ENCODE results near the gene LRRC37A2.
"Not testable (repeated sequence)": the region's sequence is repeated elsewhere in the genome, so short reads cannot be mapped to it uniquely, and the experiment has no call there.

LRRC37A2 gene

DNA sequence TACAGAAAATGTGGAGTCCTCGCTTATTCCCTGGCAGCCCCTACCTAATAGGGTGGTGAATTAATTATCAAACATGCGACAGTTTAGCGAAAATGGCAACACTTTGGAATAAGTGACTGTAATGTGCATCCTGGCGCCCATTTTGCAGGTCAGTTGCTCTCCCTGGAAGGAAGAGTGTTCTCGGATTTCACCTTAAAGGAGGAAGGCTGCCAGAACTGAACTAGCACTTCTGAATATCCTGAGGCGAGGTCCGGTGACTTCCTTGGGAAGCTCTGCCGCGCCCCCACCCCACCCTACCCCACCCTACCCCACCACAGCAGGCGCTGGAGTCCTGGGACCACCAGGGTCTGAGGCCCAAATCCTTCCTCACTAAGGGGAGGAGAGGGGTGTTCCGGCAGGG, at the start of gene LRRC37A2:
LRRC37A2 (plus strand) TSS at position 301 of the 400 bp plus-strand sequence. CDS start 245 bp downstream, outside the sequence.
- ATAC-seq = not testable (repeated sequence)

DNA sequence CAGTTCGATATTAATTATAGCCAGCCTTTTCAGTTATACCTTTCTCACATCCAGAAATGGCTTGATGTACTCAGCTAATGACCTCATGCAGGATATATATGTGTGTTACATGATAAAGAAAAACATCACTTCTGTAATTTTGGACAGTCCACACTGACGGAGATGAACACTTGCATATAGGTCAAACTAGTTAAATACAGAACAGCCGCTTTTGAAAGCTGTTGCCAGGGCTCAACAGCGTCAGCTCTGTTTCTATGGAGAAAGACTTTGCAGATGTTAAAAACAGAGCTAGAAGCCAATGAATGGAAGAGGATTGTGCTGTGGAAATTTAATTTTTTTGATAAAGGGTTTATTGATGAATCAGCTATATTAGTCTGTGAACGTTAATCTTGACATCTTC, 44.6 kb upstream of the LRRC37A2 start:
- ATAC-seq = not testable (repeated sequence)

DNA sequence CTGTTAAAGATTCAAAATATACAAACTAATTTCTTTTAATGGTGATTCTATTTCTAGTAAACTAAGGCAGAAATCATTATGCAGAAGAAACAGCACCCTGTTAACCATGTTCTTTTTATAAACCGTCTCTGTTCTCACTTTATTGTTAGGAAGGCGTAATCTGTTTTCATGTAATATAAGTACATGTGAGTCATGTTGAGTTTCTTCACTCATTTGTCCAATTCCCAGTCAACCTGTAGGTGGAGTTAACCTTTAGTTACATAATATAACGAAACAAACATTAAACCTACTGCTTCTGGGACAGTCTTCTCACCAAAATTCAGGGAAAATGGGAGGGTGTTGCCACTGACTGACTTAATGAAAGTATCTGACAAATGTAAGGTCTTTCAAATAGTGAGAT, 37.8 kb upstream of the LRRC37A2 start:
- not testable (repeated sequence) for ATAC-seq

DNA sequence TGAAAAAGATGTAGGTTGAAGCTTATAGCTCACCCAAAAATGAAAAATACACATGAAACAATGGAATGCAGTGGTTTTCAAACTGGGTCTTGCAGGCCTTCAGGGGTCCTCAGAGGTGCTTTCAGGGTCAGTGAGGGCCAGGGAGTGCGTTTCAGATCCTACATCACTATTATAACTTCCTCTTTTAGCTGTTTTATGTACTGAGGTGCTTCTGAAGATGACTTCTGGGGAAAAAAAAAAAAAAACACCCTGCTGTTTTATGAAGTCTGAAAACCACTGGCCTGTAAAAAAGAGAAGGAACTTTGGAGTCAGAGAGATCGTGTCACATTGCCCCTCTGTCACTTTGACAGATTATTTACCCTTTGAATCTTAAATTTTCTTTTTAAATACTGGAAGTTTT, 36.7 kb upstream of the LRRC37A2 start:
- not testable (repeated sequence) for ATAC-seq

DNA sequence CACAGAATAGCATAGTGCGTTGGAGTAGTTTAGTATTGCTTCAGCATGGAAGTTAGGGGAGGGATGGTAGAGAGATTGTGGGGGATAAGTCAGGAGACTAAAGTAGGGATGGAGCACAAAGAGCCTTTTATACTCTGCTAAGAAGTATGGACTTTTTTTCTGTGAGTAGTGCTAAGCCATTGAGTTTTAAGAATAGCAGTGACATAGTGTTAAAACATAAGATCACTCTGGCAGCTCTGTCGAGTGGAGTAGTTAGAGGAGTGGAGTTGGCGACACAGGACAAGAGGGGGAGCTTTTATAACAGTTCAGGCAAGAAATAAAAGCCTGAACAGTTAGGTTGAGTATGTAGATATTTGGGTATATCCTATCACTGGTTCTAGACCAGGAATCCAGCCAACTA, 33.4 kb upstream of the LRRC37A2 start:
- not testable (repeated sequence) for ATAC-seq

DNA sequence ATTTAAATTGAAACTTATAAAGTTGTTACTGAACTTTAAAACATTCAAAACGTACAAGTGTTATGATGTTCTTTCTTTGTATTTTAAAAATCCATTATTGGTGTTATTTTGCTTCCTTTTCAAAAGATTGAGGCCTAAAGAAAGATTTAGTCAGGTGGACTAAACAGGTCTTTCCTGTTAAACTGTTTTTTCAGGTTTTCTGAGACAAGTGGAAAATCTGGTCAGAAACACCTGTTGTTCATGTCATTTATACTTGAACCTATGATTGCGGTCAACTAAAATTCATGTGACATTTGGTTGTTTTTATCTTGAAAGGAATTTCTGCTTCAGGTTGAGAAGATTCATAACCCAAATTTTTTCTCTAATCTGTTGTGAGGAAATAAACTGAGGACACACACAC, 31.0 kb upstream of the LRRC37A2 start:
- not testable (repeated sequence) for ATAC-seq

DNA sequence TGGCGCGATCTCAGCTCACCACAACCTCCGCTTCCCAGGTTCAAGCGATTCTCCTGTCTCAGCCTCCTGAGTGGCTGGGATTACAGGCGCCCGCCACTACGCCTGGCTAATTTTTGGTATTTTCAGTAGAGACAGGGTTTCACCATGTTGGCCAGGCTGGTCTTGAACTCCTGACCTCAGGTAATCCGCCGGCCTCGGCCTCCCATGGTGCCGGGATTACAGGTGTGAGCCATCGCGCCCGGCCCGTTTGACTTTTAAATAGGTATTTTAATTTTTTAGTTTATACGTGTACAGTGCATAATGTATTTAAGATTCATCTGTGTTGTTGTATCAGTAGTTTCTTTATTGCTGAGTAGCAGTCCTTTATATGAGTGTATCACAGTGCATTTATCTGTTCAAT, 20.2 kb upstream of the LRRC37A2 start:
- not testable (repeated sequence) for ATAC-seq

DNA sequence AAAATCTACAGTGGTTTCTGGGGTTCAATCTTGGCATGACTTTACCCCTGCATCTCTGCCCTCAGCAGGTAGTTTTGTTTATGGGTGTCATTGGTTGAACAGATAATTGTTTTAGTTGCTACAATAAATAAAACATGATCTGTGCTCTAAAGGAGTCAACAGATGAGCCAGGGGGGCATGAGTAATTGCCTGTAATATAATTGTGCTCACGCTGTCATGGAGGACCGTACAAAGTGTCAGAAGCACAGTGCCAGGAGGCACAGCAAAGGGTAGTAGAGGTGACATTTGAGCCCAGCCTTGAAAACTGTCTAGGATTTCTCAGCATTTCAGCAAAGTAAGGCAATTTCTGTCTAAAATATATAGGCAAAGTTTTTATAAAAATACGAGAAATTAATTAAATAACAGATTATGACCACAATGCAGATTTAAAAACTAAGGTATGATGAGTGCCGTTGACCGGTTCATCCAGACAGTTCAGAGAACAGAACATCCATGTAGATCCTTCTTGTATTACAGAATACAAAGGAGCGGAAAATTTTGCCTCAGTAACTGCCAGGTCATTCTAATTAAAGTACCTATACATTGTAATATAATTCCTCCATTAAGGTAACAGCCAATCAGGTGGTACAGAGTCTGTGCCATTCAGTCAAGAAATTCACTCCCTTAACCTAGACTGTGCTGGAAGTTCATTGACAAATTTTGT, 12.7 kb upstream of the LRRC37A2 start:
- not testable (repeated sequence) for ATAC-seq

DNA sequence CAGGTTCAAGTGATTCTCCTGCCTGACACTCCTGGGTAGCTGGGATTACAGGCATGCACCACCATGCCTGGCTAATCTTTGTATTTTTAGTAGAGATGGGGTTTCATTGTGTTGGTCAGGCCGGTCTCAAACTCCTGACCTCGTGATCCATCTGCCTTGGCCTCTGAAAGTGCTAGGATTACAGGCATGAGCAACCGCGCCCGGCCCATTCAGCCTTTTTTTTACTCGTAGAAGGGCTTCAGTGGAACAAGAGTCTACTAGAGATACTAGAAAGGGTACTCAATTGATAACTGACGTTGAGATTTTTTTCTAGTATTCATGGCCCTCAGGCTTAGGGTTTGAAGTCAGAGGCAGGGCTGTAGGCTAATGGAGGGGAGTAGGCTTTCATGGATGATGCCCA, 6.4 kb upstream of the LRRC37A2 start:
- not testable (repeated sequence) for ATAC-seq

DNA sequence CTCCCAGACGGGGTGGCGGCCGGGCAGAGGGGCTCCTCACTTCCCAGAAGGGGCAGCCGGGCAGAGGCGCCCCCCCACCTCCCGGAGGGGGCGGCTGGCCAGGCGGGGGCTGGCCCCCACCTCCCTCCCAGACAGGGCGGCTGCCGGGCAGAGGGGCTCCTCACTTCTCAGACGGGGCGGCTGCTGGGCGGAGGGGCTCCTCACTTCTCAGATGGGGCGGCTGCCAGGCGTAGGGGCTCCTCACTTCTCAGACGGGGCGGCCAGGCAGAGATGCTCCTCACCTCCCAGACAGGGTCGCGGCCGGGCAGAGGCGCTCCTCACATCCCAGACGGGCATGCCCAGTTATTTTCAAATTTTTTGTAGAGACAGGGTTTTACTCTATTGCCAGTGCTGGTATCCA, 22.4 kb downstream of the LRRC37A2 start:
- not testable (repeated sequence) for ATAC-seq

DNA sequence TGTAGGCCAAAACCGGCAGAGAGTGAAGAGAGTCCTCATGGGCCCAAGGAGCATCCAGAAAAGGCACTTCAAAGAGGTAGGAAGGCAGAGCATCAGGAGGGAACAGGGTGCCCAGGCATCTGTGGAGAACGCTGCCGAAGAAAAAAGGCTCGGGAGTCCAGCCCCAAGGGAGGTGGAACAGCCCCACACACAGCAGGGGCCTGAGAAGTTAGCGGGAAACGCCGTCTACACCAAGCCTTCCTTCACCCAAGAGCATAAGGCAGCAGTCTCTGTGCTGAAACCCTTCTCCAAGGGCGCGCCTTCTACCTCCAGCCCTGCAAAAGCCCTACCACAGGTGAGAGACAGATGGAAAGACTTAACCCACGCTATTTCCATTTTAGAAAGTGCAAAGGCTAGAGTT, 36.3 kb downstream of the LRRC37A2 start:
- ATAC-seq = not testable (repeated sequence)

DNA sequence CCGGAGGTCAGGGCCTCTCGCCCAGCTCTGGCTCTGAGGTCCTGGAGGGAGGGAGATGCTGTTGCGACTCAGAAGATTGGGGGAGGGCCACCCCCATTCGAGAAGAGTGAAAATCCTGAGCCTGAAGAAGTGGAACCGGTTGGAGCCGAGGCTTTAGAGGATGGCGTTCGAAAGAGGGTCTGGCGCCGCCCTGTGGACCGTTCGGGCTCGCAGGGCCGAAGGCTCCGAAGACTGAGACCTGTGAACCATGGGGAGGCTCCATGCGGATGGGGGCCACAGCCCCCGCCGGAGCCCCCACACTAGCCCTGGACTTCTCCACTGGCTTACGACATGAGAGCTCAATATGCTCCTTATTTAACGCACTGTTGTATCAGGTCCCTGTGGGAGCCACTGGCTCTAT, 46.9 kb downstream of the LRRC37A2 start:
- not testable (repeated sequence) for ATAC-seq

DNA sequence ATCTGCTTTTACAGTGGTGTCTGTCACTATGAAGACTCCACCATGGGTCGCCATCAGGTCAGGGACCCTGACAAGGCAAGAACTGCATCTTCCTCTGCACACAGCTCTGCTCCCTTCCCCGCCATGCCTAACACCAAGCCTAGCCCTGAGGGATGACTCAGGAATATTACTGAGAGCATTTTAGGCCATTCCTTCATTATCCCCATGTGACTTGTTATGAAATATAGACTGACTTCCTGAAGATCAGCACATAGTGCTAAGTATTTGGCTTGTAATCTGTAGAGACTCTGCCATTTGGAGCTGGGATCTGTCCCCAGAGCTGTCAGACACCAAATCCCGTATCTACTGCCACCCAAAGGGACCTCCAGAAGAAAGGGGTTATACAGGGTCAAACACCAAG, 47.8 kb downstream of the LRRC37A2 start:
- not testable (repeated sequence) for ATAC-seq

DNA sequence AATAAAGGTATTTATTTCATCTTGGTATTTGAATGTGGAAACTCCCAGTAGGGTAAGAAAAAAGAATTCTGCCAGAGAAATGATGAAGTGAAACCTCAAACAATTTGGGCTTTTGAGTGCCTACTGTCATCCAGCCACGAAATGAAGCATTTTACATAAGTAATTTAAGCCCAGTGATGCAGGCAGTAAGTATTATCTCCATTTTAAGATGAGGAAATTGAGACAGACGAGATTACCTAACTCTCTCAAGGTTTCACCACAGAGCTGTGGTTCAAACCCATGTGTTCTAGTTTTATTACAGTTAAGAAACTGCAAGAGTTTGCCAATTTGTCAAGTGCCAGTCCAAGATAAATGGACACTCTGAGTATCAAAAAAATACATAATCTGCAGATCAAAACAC, 54.0 kb downstream of the LRRC37A2 start:
- not testable (repeated sequence) for ATAC-seq

DNA sequence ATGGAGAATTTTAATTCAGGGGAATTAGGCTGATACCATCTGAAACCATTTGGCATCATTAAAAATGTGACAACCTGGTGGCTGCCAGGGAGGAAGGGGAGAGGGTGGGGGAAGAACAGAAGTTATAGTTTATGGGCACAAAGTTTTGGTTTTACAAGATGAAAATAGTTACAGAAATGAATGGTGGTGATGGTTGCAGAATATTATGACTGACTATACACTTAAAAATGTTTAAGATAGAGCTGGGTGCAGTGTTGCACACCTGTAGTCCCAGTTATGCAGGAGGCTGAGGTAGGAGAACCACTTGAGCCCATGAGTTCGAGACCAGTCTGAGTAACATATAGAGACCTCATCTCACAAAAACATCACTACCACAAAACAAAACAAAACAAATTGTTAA, 54.7 kb downstream of the LRRC37A2 start:
- ATAC-seq = not testable (repeated sequence)

DNA sequence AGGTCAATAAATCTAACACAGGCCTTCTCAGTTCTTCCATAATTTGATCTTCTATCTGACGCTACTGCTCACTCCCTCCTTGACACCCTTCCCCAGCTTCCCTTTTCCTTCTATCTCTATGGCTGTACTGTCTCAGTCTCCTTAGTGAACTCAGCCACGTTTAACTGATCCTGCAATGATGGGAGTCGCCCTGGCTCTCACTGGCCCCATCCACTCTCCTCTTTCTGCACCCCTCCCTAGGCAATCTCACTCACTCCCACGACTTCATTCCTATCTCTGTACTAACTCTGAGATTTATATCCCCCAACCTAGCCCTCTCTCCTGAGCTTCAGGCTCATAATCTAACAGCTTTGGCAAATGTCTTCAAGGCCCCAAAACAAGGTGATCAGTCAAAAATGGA, 59.5 kb downstream of the LRRC37A2 start:
- ATAC-seq = not testable (repeated sequence)

DNA sequence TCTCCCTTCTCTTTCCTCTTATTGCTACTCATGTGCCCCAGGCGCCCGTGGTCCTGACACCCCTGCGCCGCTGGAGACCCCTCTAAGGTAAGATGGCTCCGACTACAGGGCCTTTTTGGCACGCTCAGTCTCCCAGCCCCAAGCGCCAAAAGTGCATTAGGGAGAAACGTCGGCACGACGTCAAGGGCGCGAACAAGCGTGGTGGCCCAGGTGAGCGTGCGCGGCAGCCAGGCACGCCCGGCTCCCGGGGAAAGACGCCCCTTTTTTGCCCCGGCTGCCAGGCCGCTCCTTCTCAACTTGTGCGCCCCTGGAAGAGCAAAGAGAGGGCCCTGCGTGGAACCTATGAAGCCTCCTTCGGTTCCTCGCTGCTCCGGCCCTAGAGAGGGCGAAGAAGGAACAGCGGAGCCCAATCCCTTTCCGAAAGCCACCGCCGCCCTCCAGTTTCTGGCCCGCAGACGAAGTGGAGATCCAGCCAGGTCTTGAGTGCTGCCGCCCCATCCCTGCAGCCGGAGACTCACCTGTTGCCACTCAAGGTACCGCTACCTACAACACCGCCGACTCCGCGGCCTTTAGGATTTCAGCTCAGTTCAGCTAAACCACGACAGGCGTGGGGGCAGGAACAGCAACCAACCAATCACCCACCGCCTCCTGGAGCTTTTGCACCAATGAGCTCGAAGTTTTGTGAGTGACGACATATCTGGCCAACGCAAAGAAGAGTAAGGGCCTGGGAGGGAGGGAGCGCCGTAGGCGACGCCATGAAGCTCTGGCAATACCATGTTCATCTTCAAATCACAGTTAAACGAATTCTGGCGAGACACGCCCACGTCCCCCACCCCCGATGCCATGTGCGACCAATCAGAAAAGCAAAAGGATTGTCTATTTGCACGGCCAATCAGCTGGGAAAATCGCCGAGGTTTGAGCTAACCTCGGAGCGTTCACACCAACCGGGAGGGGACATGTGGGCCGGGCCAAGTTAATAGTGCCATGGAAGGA, 67.1 kb downstream of the LRRC37A2 start, which contains the start of gene ARL17A:
ARL17A (minus strand) TSS at position 609 of the 993 bp plus-strand sequence. CDS start 3,369 bp downstream, outside the sequence.
- ATAC-seq = peak; percentile 94

DNA sequence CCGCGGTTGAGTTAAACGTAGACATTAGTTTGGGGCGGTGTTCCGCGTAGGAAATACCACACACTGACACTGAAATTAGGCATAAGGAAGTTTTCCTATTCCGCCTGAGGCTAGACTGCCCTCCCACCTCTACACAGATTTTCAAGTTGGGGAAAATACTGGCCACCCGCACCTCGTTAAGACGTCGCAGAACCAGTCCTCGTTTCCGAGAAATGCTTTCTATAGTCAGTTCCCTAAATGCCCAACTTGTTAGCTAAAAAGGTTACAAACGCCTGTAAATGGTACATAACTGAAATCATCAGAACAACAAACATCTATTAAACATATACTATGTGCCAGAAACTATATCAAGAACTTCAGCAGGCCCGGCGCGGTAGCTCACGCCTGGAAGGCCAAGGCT, 67.8 kb downstream of the LRRC37A2 start:
- ATAC-seq = not testable (repeated sequence)

DNA sequence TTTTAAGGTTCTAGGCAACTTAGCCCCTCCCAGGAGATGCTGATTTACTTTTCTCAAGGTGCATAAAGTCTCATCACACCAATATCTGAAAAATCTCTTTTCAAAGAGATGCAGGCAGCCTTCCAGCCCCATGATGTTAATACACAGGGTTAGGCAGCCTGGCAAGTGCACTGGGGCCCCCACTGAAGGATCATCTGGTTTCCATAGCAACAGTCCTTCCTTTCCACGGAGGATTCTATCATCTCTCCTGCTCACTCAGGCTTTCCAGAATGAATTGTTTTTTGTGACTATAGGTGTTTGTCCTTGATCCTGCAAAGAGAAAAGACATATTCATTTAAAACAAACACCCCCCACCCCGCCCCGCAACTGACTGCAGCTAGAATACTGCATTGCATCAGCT, 73.2 kb downstream of the LRRC37A2 start:
- not testable (repeated sequence) for ATAC-seq

DNA sequence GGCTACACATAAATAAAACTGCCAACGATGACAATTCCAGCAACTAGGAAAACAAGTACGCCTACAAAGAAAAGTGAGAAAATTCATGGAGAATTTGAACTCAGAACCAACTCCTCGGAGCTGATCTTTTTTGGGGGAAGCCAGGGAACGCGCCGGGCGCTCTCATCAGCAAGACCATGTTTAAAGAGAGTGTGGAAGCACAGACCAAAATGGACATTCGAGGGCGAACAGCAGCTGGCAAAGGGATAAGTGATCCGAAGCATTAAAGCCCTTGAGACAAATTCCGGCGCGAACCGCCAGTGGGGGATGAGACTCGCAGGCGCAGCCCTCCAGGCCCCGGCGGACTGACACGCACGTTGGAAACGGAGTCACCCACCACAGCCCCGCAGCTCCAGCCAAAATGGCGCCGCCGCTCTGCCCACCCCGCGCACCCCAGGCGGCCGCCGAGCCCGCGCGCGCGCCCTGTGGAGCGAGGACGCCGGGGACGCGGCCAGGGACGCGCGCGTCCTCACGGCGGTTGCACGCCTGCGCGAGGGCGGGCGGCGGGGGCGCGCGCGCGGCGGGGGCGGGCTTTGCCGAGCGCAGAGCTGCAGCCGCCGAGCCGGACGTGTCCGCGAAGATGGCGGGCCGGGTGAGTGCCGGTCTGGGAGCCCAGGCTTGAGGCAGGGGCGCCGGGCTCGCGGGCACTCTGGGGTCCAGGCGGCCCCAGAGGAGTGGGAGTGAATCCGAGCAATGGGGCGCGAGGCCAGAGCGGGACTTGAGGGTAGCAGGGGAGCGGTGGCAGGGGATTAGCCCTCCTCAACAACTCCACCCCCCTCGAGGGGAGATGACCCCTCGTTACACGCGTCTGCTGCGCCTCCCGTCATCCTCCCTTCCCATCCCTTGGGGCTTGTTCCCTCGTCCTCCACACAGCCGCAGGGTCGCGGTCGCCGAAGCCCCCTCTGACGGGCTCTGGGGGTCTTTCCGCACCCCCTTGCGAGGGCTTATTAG, 78.2 kb downstream of the LRRC37A2 start, which contains the start of gene NSF:
NSF (plus strand) TSS at position 513 of the 990 bp plus-strand sequence; CDS start at position 620, 107 bp downstream.
- ATAC-seq = peak; percentile 90

DNA sequence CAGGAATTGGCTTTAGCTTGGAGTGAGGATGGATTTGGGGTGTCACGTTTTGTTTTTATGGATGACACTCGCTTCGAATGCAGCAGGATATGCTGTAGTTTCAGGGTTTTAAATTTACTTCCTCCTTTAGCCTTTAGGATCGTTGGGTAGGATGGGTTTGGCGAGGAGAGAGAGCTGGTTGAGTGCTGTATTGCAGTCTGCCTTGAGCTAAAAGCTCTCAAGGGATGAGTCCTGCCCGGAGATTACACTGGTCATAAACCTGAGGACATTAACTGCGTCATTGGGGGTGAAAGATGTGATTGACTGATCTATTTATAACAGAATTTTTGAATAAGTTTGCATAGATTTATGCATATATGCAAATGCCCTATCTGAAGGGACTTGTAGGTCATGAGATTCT, 79.1 kb downstream of the LRRC37A2 start:
- ATAC-seq = peak; percentile 87

All from SK-N-SH treated with all-trans-retinoic acid at 6 μM for 48 hours (cell line).